ENCODE data around the gene HMCN2.

Gene HMCN2, protein sequence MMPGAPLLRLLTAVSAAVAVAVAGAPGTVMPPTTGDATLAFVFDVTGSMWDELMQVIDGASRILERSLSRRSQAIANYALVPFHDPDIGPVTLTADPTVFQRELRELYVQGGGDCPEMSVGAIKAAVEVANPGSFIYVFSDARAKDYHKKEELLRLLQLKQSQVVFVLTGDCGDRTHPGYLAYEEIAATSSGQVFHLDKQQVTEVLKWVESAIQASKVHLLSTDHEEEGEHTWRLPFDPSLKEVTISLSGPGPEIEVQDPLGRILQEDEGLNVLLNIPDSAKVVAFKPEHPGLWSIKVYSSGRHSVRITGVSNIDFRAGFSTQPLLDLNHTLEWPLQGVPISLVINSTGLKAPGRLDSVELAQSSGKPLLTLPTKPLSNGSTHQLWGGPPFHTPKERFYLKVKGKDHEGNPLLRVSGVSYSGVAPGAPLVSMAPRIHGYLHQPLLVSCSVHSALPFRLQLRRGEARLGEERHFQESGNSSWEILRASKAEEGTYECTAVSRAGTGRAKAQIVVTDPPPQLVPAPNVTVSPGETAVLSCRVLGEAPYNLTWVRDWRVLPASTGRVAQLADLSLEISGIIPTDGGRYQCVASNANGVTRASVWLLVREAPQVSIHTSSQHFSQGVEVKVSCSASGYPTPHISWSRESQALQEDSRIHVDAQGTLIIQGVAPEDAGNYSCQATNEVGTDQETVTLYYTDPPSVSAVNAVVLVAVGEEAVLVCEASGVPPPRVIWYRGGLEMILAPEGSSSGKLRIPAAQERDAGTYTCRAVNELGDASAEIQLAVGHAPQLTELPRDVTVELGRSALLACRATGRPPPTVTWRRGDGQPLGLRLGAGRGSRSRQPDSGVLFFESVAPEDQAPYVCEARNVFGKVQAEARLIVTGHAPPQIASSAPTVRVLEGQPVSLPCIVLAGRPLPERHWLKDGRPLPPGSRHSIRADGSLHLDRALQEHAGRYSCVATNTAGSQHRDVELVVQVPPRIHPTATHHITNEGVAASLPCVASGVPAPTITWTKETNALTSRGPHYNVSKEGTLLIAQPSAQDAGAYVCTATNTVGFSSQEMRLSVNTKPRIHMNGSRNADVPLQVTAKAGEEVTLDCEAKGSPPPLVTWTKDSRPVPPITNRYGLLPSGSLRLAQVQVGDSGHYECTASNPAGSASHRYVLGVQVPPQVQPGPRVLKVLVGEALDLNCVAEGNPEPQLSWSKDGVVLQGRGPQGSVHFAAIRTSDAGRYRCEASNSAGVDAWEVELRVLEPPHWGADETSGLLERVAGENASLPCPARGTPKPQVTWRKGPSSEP (N-terminal part only)

GRCh38 chr9:130265431-130266235, at the start of gene HMCN2:
TSS of gene HMCN2 (plus strand) at chr9:130265760. CDS start at chr9:130265879, 119 bp downstream.
- no peak for DNase-seq (ENCODE audit: low spot score)

GRCh38 chr9:130217838-130218237, 47.7 kb upstream of the HMCN2 start:
- no peak for DNase-seq (ENCODE audit: low spot score)

DNA sequence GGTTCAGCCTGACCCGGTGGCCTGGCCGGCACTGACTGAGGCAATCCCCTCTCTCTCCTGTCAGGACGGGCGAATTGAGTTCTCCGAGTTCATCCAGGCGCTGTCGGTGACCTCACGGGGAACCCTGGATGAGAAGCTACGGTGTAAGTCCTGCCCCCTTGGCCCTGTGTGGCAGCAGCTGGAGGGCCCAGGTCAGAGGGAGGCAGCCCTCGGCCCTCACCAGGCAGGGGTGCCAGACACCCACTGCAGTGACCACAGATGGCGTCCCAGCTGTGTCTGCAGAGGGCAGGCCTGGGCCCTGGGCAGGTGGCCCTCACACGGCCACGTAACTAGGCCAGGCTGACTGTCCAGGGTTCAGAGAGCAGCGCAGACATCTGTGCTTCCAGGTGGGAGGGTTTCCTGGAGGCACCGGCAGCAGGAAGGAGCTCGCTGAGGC, 45.9 kb upstream of the HMCN2 start:
- no peak for DNase-seq (ENCODE audit: low spot score)

GRCh38 chr9:130220352-130220751, 45.2 kb upstream of the HMCN2 start:
- DNase-seq (ENCODE audit: low spot score) = peak; percentile 60

- DNase-seq (ENCODE audit: low spot score) = no peak
Observed at GRCh38 chr9:130222833-130223232, 42.7 kb upstream of the HMCN2 start.

DNA sequence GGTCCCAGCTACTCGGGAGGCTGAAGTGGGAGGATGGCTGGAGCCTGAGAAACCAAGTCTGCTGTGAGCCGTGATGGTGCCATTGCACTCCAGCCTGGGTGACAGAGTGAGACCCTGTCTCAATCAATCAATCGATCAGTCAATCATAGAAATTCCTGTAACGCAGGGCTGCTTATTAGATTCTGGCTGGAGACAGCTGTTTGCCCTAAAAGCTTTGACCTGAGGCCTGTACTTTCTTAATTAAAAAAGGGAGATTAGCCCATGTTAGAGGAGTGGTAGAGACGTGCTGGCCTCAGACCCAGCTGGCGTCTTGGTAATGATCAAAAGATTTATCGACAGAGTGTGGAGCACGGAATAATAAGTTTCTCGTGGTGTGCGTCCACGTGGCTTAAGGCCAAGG, 40.5 kb upstream of the HMCN2 start:
- no peak for DNase-seq (ENCODE audit: low spot score)

DNA sequence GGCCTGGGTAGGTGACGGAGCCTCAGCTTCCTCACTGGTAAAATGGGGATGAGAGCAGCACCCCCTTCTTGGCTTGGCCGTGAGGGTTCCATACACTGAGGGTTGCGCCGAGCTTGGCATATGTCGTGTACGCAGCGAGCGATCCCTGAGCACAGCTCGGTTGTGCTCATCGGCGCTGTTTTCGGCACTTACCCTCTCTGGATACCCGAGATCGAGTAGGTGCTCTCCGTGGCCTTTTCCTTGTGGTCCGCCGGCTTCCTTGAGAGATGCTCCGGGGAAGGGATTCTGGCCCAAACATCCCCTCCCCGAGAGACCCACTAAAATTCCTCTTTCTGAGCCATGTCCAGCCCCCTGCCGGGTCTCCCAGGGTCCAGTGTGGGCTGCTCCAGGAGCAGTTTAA, 40.0 kb upstream of the HMCN2 start:
- no peak for DNase-seq (ENCODE audit: low spot score)

DNA sequence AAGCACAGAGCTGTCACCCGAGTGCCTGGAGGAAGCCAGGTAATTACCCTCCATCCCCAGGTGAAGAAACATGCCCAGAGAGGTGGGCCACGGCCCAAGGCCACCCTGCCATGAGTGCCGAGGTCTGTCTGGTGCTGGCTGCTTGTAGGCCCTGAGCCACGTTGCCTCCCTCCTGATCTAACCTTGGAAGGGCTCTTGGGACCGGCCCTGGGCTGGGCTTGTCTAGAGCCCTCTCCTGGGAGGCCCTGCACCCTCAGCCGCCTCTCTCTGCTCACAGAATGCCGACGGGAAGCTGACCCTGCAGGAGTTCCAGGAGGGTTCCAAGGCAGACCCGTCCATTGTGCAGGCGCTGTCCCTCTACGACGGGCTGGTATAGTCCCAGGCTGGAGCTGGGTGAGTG, 39.4 kb upstream of the HMCN2 start:
- no peak for DNase-seq (ENCODE audit: low spot score)

GRCh38 chr9:130227833-130228232, 37.7 kb upstream of the HMCN2 start:
- DNase-seq (ENCODE audit: low spot score) = no peak

DNA sequence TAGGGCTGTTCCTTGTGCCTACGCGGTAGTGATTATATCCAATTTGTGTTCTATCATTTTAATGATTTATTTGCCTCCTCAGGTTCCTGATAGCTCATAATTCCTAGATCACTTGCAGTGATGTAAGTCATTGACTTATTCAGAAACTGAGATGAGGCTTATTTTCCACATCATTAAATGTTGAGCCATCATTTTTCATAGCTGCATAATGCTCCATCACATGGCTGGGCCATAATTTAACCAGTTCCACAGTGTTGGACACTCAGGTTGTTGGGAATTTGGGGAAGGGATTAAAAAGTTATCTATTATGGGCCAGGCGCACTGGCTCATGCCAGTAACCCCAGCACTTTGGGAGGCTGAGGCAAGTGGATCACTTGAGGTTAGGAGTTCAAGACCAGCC, 35.8 kb upstream of the HMCN2 start:
- no peak for DNase-seq (ENCODE audit: low spot score)

DNA sequence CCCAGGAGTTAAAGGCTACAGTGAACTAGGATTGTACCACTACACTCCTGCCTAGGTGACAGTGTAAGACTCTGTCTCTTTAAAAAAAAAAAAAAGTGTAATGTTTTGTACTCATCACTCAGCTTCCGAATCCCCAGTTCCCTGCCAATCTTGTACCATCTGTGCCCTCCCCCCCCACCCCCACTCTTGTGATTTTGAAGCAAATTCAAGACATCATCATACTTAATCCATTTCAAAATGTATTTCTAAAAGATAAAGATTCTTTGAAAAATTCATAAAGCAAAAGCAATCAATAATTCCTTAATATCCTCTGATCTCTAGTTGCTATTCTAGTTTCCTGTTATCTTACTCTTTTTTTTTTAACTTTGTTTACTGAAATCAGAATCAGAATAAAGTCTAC, 34.9 kb upstream of the HMCN2 start:
- DNase-seq (ENCODE audit: low spot score) = no peak

DNA sequence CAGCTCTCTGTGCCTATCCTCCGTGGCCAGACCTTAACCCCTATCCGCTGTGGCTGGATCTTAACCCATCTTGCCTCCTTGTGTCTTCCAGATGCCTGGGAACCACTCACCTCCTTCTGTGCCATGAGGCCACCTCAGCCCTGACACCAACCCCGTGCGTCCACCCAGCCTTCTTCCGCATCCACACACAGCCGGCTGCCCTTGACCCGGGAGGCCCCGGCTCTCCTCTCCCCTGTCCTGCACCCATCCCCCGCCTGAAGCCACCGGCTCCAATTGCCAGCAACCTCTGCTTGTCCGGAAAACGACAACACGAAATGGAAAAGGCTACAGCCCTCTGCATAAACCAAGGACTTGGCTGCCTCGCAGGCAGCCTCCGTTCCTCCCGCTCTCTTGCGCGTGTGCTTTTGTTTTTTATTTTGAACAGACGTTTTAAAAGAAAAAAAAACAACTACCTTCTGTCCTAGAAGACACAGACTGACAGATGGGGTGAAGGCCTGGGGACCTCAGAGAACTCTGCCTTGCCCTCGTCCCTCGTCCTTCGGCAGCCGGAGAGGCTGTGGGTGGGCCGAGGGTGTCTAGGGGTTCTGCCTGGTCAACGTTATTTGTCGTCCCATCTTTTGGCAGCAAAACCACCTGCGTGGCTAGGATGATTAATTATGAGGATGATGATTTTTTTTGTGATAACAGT, 32.5 kb upstream of the HMCN2 start:
- no peak for DNase-seq (ENCODE audit: low spot score)

DNA sequence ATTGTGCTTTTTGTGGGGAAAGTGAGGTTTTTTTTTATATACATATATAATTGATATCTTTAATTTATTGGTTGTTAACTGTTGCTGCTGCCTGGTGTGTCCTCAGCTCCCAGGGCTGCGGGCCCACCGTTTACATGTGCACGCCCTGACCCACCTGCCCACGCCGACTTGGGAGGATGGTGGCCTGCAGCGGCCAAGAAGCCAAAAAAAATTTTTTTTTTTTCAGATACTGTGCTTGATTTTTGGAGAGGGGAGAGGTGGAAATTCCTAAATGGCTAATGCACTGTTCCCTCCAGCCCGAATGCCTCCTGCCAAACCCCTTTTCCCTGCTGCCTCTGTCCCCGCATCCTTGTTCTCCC, 32.0 kb upstream of the HMCN2 start:
- DNase-seq (ENCODE audit: low spot score) = no peak

GRCh38 chr9:130234340-130235260, 31.0 kb upstream of the HMCN2 start:
- no peak for DNase-seq (ENCODE audit: low spot score)

GRCh38 chr9:130235558-130236435, 29.8 kb upstream of the HMCN2 start:
- DNase-seq (ENCODE audit: low spot score) = peak; percentile 55

GRCh38 chr9:130236436-130236985, 29.0 kb upstream of the HMCN2 start:
- DNase-seq (ENCODE audit: low spot score) = no peak

DNA sequence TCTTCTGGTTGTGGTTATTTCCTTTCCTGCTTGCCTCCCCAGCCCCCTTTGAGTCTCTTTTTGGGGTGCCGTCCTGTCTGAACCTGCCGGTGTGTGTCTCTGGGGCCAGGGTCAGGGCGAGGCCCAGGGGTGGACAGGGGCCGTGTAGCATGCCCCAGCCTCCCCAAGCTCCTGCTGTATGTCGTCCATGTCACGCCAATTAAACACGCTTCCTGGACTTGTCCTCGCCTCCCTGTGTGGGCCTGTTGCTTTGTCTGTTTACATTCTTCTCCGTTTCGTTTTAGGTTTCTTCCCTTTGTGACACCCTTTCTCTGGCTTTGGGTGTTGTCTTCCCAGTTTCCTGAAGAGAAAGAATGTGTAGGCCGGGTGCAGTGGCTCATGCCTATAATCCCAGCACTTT, 28.5 kb upstream of the HMCN2 start:
- DNase-seq (ENCODE audit: low spot score) = no peak

DNA sequence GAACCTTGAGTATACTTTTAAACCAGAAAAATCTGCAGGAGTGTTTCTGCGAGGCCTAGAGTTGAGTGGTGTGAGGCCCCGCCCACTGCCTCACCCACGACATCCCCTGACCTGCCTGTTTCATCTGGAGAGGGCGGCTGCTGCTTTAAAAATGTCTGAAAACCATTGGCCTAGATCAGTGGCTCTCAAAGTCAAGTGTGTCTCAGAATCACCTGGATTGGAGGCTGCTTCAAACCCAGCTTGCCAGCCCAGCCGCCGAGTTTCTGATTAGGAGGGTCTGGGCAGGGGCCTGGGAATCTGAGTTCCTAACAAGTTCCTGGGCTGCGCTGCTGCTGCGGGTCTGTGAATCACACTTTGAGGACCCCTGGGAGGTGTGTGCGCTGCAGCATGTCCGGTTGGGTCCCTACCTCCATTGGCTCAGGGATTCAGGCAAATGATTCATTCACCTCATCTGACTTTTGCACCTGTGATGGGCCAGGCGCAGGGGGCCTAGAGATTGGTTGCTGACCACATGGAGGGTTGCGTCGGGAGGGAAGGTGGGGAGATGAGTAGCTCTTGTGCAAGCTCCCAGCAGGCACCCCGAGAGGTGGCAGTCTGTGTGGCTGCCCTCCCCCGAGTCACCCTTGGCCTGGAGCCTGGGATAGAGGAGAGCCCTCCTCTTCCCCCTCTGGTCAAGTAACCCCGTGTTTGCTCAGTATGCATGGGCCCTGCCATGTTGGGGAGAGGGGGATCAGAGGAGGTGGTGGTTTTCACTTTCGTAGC, 27.6 kb upstream of the HMCN2 start:
- no peak for DNase-seq (ENCODE audit: low spot score)
